Omental fat pad (tissue), 4 donors: ENCODE data around the gene OSCP1. TPM values are rescaled to one million over a fixed set of nuclear protein-coding genes. Genes with fewer than 3 reads are reported as not detected.
A peak's percentile ranks its signal among the peaks of the same experiment; 100 is the strongest.

Experiments
- ATAC-seq: fragments of 150-250 bp; one replicate; pipeline ENCODE4 v1.9.1; 2016; ENCODE audit warnings: mild to moderate bottlenecking, moderate library complexity; ENCODE audit not compliant: low FRiP score
- DNase-seq: peaks from one replicate; pipeline ENCODE4 v3.0.0-alpha.2; 2019; ENCODE audit warnings: low spot score
- CTCF ChIP-seq, 3 donors: fragments of 450-650 bp; IDR thresholded peaks; one replicate each; pipeline ENCODE4 v1.5.1; 2016 to 2017; ENCODE audit warnings: antibody characterized with exemption in 3 of 3, mild to moderate bottlenecking in 3 of 3, moderate library complexity in 2 of 3
- total RNA-seq, 4 donors: library from RNA; depleted of rRNA; stranded (reverse); fragments of >200 nt; gene quantifications; one replicate each; pipeline ENCODE4 v1.1.0, GENCODE V29; 2016

Gene OSCP1
- total RNA-seq, 4 donors from 2014 or later, result 5.0 to 7.2 (median 6.6) TPM

- ATAC-seq, result peak; percentile 82
- TF ChIP-seq CTCF (IDR thresholded peaks at IDR 0.05), result no peak
- DNase-seq, result peak; percentile 45
Observed at GRCh38 chr1:36486439-36487335, 36.4 kb upstream of the OSCP1 start.

GRCh38 chr1:36486093-36486438 lies 35.8 kb upstream of the OSCP1 start:
- no peak for TF ChIP-seq CTCF (IDR thresholded peaks at IDR 0.05)
- DNase-seq (no peak), ATAC-seq (no peak)

DNA sequence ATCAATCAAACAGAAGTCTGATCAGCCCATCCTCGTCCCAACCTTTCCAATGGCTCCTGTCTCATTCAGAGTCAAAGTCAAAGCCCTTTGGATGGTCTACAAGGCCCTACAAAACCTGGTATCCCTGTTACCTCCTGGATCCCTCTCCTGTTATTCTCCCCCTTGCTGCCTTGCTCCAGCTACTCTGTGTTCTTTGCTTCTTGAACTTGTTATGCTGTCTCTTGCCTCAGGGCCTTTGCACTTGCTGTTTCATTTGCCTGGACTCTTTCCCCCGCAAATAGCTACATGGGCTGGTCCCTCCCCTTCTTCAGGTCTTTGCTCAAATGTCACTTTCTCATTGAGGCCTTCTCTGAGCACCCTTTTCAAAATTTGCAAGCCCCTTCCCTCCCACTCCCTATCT lies 33.8 kb upstream of the OSCP1 start:
- TF ChIP-seq CTCF (IDR thresholded peaks at IDR 0.05), result no peak
- ATAC-seq (no peak), DNase-seq (no peak)

DNA sequence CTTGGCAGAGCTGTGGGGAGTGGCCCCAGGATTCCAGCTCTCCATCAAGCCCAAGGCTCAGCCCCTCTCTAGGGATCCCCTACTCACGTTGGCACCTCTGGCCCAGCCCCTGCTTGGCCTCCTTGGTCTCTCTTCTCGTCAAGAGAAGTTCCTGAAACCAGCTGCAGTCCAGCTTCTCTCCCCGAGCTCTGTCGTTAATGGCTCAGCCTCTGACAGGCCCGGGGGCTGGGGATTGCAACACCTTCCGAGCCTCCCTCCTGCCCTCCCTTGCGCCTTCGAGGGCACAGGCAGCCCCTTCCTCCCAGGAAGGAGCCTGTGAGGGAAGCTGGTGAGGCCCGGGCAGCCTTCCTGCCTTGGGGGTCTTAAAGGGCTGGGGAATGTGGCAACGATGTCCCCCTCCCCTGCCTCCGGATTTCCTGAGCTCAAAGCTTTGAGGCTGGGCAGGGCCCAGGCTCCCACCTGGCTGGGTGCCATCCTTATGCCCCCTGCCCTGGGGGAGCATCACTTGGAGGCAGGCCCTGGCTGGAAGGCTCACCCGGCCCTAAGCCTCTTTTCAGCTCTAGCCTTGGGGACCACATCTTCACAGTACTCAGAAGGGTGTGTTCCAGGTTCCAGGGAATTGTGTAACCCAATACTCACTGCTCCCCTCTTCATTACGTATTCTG lies 32.6 kb upstream of the OSCP1 start, which contains the start of gene CSF3R:
Gene CSF3R (minus strand): TSS at position 190 of the 665 bp plus-strand sequence. CDS start 3,417 bp downstream, outside the sequence.
- TF ChIP-seq CTCF (IDR thresholded peaks at IDR 0.05), result no peak
- DNase-seq, result no peak
- ATAC-seq, result no peak

- ATAC-seq (no peak), DNase-seq (no peak)
- no peak for TF ChIP-seq CTCF (IDR thresholded peaks at IDR 0.05)
Observed at GRCh38 chr1:36481771-36482723, 31.8 kb upstream of the OSCP1 start.

- no peak for ATAC-seq
- no peak for DNase-seq
- TF ChIP-seq CTCF (IDR thresholded peaks at IDR 0.05), result no peak
Observed at GRCh38 chr1:36481091-36481490, 30.8 kb upstream of the OSCP1 start.
